Peyer's patch (tissue), 4 donors: ENCODE data around the gene ADAMTS16. TPM values are rescaled to one million over a fixed set of nuclear protein-coding genes. Genes with fewer than 3 reads are reported as not detected.

Experiments
- DNase-seq, 3 donors: peaks; one replicate each; pipeline ENCODE4 v3.0.0-alpha.2; 2017 to 2019
- H3K27ac ChIP-seq, 4 donors: fragments of 200-600 bp; sonication (generic); one replicate each; pipeline ENCODE4 v1.5.1; 2016 to 2019
- H3K27me3 ChIP-seq, 2 donors: fragments of 200-600 bp; sonication (generic); one replicate each; pipeline ENCODE4 v1.5.1; 2019
- H3K36me3 ChIP-seq, 3 donors: fragments of 200-600 bp; sonication (generic); one replicate each; pipeline ENCODE4 v1.5.1; 2016 to 2019
- H3K4me1 ChIP-seq, 4 donors: fragments of 200-600 bp; sonication (generic); one replicate each; pipeline ENCODE4 v1.5.1; 2016 to 2019
- H3K4me3 ChIP-seq, 4 donors: fragments of 200-600 bp; sonication (generic); 1 replicate in 3 of 4; 2 replicates in 1 of 4; pipeline ENCODE4 v1.5.1; 2016 to 2019; ENCODE audit warnings: mild to moderate bottlenecking in 1 of 4
- H3K9me3 ChIP-seq, 4 donors: fragments of 200-600 bp; sonication (generic); one replicate each; pipeline ENCODE4 v1.5.1; 2016 to 2019; ENCODE audit warnings: mild to moderate bottlenecking in 1 of 4
- CTCF ChIP-seq, 6 experiments: fragments of 450-650 bp in 4 of 6; fragments of 200-600 bp in 2 of 6; sonication (generic) in 1 of 6; IDR thresholded peaks; one replicate each; pipeline ENCODE4 v1.5.1; 2017 to 2019; ENCODE audit warnings: antibody characterized with exemption in 6 of 6, mild to moderate bottlenecking in 3 of 6, moderate library complexity in 1 of 6
- POLR2A ChIP-seq, 2 donors: fragments of 450-650 bp; IDR thresholded peaks; one replicate each; pipeline ENCODE4 v1.5.1; 2017; ENCODE audit warnings: antibody characterized with exemption in 2 of 2, mild to moderate bottlenecking in 2 of 2, moderate library complexity in 2 of 2
- total RNA-seq, 4 donors: library from RNA; depleted of rRNA; stranded (reverse); fragments of >200 nt; gene quantifications; one replicate each; pipeline ENCODE4 v1.1.0, GENCODE V29; 2016

Gene ADAMTS16
- total RNA-seq, 4 donors from 2014 or later: 1.7 TPM; not detected in 3

DNA sequence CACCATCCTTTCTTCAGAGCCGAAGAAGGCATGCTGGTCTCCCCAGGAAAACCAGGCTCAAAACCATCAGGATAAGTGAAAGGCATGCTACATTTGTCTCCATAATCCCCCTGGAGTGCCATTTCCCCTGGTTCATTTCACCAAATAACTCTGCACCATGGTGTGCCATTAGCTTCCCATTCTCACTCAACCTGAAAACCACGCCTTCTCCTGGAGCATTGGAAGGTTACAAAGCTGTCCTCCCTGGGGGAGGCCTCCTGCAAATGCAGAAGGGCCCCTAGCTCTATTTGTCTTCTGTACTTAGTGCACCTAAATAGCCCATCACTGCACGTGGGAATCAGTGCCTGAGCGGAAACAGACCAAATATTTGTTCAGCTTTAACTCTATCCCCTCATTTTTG lies 192.2 kb downstream of the ADAMTS16 start:
- TF ChIP-seq CTCF (IDR thresholded peaks at IDR 0.05) (no peak), POLR2A (IDR thresholded peaks at IDR 0.05) (no peak)
- no peaks in the 10 kb centered on the region for H3K9me3 ChIP-seq
- no peak overlapping the region for H3K27ac ChIP-seq
- no peak for DNase-seq
- H3K27me3 ChIP-seq: no peaks in the 10 kb centered on the region
- no peaks in the 10 kb centered on the region for H3K36me3 ChIP-seq
- no peaks in the 10 kb centered on the region for H3K4me1 ChIP-seq
- no peak overlapping the region for H3K4me3 ChIP-seq

DNA sequence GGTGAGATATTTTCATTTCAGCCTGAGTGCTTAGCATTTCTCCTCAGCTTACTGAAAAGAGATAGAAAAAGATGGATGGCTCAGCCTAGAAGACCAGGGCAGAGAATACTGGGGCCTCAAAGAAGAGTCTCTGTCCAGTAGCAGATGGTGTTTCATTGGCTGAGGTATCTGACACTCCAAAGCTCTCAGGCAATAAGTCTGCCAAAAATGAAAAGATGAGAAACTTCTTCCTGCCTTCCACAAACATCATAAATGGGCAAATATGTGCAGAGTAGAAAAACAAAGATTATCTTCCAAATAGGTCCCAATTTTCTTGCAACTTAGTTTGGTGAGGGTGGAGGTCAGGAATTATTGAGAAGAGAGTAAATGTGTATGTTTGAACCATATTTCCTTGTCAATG lies 195.0 kb downstream of the ADAMTS16 start:
- no peak for DNase-seq
- Histone ChIP-seq H3K27me3 (no peaks in the 10 kb centered on the region), H3K27ac (no peak overlapping the region), H3K4me1 (no peaks in the 10 kb centered on the region), H3K9me3 (no peaks in the 10 kb centered on the region), H3K36me3 (no peaks in the 10 kb centered on the region), H3K4me3 (no peak overlapping the region)
- TF ChIP-seq CTCF (IDR thresholded peaks at IDR 0.05) (no peak), POLR2A (IDR thresholded peaks at IDR 0.05) (no peak)

- Histone ChIP-seq H3K36me3 (no peaks in the 10 kb centered on the region), H3K9me3 (no peaks in the 10 kb centered on the region), H3K27ac (no peak overlapping the region), H3K27me3 (no peaks in the 10 kb centered on the region), H3K4me3 (no peak overlapping the region), H3K4me1 (no peaks in the 10 kb centered on the region)
- no peak for DNase-seq
- TF ChIP-seq POLR2A (IDR thresholded peaks at IDR 0.05) (no peak), CTCF (IDR thresholded peaks at IDR 0.05) (no peak)
These were observed 195.7 kb downstream of the ADAMTS16 start for GRCh38 chr5:5335700-5336264.

DNA sequence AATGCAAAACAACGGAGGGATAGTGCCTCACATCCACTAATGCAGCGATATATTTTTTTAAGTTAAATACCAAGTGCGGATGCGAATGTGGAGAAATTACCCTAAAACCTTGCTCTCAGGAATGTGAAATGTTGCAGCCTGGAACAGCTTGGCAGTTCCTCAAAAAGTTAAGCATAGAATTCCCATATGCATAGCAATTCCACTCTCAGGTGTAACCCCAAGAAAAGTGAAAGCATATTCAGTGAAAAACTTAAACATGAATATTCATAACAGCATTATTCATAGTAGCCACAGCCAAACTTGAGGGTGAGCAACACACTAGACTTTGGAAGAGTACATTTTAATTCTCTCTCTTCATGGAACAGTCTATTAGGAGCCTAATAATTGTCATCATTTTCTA lies 199.1 kb downstream of the ADAMTS16 start:
- no peak for DNase-seq
- H3K27ac ChIP-seq: no peak overlapping the region
- no peaks in the 10 kb centered on the region for H3K4me1 ChIP-seq
- H3K36me3 ChIP-seq: no peaks in the 10 kb centered on the region
- H3K4me3 ChIP-seq: no peak overlapping the region
- no peaks in the 10 kb centered on the region for H3K9me3 ChIP-seq
- H3K27me3 ChIP-seq: no peaks in the 10 kb centered on the region
- no peak for TF ChIP-seq POLR2A (IDR thresholded peaks at IDR 0.05)
- TF ChIP-seq CTCF (IDR thresholded peaks at IDR 0.05): no peak

DNA sequence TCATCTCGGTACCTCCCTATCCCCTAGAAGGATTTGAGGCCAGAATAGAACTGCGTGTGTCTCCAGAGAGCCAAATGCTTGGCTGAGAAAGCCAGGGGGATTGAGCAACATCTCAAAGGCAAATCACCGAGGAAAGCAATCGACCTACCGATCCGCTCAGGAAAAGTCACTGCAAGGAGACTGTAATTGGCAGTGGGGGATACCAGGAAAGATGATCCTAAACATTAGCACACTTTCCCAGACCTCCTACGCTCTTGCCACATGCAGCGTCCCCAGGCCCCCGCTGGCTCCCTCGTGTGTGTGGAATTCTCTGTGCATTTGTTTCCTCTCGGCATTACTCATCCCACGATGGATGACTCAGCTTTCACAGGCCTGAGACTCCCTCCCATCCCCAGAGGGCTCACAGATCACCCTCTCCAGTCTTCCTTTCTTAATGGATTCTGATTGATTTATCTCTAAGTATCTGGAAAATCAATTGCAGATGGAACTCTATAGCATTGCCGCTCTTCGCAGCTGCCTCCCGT lies 200.1 kb downstream of the ADAMTS16 start:
- no peaks in the 10 kb centered on the region for H3K36me3 ChIP-seq
- no peak overlapping the region for H3K4me3 ChIP-seq
- no peaks in the 10 kb centered on the region for H3K9me3 ChIP-seq
- H3K27ac ChIP-seq: peak overlapping the region in 3 of 4 donors; percentile 9 to 39 (median 22)
- no peaks in the 10 kb centered on the region for H3K4me1 ChIP-seq
- peak in 2 of 3 donors; percentile 18 to 68 for DNase-seq
- TF ChIP-seq CTCF (IDR thresholded peaks at IDR 0.05) (peak in 4 of 6 experiments; percentile 9 to 30 (median 16)), POLR2A (IDR thresholded peaks at IDR 0.05) (no peak)
- no peaks in the 10 kb centered on the region for H3K27me3 ChIP-seq
